Adrenal gland (tissue), 5 donors: ENCODE results near the gene MYOT.

ENCODE experiments used
- CTCF ChIP-seq, 6 experiments: fragments of 450-650 bp in 4 of 6; fragments of 200-600 bp in 2 of 6; sonication (generic) in 1 of 6; IDR thresholded peaks; 1 replicate in 5 of 6; 2 replicates in 1 of 6; pipeline versions ENCODE4 v1.5.1 to v1.8.0; 2016 to 2021; ENCODE audit warnings: antibody characterized with exemption in 6 of 6, mild to moderate bottlenecking in 2 of 6, moderate library complexity in 1 of 6
- POLR2A ChIP-seq, 2 donors: fragments of 450-650 bp; IDR thresholded peaks; one replicate each; pipeline ENCODE4 v1.6.1; 2017; ENCODE audit warnings: antibody characterized with exemption in 2 of 2, mild to moderate bottlenecking in 2 of 2, moderate library complexity in 1 of 2
- donor health status: DM: no; HTN: no; CAD: no.

GRCh38 chr5:137826067-137826466 lies 41.6 kb upstream of the MYOT start:
- no peak for TF ChIP-seq CTCF (IDR thresholded peaks at IDR 0.05)
- no peak for TF ChIP-seq POLR2A (IDR thresholded peaks at IDR 0.05)
